HG03457 (cell line): ENCODE results near the gene TEKT1.
"Not testable (repeated sequence)": the region's sequence is repeated elsewhere in the genome, so short reads cannot be mapped to it uniquely, and the experiment has no call there.

Source experiments
- ATAC-seq: cut with Tn5 transposase; IDR thresholded peaks from one replicate; pipeline ENCODE4 v1.9.1; 2021; ENCODE audit warnings: moderate number of reproducible peaks; ENCODE audit not compliant: unreplicated experiment

TEKT1 gene

GRCh38 chr17:6831661-6832263 is at the start of gene TEKT1:
TEKT1 (minus strand) TSS chr17:6831729; CDS start chr17:6830376, 1,353 bp downstream.
- no peak for ATAC-seq

DNA sequence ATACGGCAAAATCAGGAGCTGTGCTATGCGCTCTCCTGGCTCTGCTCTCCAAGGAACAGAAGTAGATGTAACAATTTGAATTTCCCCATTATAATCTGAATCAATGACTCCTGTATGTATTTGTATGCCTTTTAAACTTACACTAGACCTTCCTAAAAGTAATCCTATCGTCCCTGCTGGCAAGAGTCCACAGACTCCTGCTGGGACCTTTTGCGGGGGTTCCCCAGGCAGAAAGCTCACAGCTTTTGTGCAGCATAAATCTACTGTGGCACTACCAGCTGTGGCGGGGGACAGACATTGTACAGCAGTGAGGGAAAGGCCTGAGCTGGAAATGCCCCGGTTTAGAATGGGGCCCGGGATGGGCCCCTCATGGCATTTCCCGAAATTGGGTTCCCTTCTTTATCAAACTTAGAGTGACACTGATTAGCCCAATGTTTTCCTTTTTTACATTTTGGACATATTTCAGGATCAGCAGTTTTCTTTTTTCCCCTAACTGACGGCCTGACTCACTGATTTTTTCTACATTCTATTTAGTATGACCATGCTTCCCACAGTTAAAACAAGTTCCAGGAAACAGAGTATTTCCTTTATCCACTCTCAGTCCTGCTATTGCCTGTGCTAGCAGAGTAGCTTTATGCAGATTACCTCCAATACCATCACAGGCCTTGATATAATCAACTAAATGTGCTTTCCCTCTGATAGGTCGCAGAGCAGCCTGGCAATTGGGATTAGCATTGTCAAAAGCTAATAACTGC is 47.9 kb upstream of the TEKT1 start:
- ATAC-seq: not testable (repeated sequence)

DNA sequence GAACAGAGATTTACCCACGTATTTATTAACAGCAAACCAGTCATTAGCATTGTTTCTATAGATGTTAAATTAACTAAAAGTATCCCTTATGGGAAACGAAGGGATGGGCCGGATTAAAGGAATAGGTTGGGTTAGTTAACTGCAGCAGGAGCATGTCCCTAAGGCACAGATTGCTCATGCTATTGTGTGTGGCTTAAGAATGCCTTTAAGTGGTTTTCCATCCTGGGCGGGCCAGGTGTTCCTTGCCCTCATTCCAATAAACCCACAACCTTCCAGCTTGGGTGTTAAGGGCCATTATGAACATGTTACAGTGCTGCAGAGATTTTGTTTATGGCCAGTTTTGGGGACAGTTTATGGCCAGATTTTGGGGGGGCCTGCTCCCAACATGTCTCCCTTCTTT is 43.7 kb upstream of the TEKT1 start:
- not testable (repeated sequence) for ATAC-seq

GRCh38 chr17:6872936-6873335 is 41.4 kb upstream of the TEKT1 start:
- ATAC-seq: no peak

DNA sequence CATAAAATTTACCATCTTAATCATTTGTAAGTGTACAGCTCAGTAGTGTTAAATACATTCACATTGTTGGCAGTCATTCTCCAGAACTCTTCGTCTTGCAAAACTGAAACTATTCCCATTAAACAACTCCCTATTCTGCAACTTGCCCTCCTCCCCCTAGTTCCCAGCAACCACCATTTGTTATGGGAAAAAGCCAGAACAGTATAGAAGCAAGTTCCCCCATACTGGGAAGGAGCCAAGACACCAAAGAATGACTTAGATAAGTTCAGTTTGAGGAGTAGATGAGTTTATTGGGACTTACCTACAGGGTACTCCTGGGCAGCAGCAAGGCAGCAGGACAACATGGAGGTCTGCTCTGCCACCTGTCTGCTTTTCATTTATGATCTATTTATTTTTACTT is 39.3 kb upstream of the TEKT1 start:
- ATAC-seq: no peak

GRCh38 chr17:6868582-6868981 is 37.1 kb upstream of the TEKT1 start:
- no peak for ATAC-seq

- no peak for ATAC-seq
Observed at GRCh38 chr17:6867849-6868248, 36.3 kb upstream of the TEKT1 start.

DNA sequence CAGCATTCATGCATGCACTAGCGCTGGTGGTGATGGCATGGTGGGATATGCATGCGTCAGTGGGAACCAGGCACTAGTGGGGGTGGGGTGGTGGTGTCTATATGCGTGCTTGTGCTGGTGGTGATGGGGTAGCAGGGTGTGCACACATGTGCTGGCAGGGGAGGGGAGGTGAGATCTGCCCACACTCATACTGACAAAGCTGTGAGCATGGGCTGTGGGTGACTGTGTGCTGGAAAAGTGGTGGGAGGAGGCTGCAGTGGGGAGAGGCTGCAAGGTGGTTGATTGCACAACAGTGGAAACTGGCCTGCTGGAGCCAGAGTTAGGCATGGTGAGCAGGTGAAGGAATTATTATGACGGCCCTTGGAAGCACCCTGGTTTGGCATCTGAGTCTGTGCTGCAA is 31.3 kb upstream of the TEKT1 start:
- no peak for ATAC-seq

GRCh38 chr17:6862122-6862521 is 30.6 kb upstream of the TEKT1 start:
- no peak for ATAC-seq

DNA sequence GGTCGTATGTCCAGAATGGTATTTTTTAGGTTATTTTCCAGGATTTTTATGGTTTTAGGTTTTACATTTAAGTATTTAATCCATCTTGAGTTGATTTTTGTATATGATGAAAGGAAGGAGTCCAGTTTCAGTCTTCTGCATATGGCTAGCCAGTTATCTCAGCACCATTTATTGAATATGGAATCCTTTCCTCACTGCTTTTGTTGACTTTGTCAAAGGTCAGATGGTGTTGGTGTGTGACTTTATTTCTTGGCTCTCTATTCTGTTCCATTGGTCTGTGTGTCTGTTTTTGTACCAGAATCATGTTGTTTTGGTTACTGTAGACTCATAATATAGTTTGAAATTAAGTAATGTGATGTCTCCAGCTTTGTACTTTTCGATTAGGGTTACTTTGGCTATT is 26.4 kb upstream of the TEKT1 start:
- ATAC-seq: no peak

- ATAC-seq: no peak
Observed at GRCh38 chr17:6857336-6857735, 25.8 kb upstream of the TEKT1 start.

GRCh38 chr17:6856051-6856450 is 24.5 kb upstream of the TEKT1 start:
- ATAC-seq: no peak

- ATAC-seq: no peak
Observed at GRCh38 chr17:6853764-6854442, 22.4 kb upstream of the TEKT1 start.

- not testable (repeated sequence) for ATAC-seq
Observed at GRCh38 chr17:6848545-6849179, 17.1 kb upstream of the TEKT1 start.

DNA sequence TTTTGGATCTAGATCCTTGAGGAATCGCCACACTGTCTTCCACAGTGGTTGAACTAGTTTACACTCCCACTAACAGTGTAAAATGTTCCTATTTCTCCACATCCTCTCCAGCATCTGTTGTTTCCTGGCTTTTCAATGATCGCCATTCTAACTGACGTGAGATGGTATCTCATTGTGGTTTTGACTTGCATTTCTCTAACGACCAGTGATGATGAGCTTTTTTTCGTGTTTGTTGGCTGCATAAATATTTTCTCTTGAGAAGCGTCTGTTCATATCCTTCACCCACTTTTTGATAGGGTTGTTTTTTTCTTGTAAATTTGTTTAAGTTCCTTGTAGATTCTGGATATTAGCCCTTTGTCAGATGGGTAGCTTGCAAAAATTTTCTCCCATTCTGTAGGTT is 14.6 kb upstream of the TEKT1 start:
- ATAC-seq: not testable (repeated sequence)

DNA sequence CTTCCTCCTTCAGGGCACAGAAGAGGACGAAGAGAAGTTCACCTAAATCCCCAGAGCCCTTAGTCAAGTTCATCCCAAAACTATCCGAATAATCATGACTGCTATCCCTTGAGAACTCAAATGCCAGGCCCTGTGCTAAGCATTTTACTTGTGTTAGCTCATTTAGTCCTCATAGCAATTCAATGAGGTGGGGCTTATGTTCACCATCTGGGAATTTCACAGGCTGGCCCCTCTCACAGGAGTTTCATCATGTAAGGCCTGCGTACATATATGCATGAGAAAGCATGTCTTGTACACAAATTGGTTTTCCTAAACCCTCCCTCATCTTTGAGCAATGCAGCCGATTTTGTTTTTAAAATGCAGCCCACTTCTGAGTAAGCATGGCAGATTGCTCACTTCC is 12.9 kb upstream of the TEKT1 start:
- ATAC-seq: not testable (repeated sequence)

DNA sequence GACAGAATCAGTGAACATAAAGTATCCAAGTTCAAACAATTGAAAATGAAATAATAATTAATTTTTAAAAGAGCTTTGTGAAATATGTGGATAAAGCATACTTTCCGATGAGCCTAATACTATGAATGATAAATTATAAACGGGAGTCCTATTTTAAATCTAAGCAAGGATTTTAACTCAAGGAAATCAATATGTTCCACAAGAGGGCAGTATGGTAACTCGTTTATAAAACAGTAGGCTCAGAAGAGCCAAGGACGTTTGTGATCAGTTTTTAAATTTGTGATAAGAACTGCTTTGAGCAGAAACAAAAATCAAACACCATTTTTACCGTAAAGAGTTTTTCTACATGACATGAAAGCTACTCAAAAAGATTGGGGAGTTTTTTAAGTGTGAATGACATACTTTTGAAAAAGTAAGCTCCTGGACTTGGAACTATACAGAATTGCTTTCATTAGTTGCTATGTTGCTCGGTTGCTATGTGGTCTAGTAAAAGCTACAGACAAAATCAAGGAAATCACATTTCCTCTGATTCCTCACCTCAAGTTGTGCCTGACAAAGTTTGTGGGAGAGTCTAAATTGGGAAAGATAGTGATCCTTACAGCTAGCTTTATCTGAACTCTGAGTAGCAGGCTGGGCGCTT is 11.8 kb upstream of the TEKT1 start:
- no peak for ATAC-seq

GRCh38 chr17:6841769-6842168 is 10.2 kb upstream of the TEKT1 start:
- not testable (repeated sequence) for ATAC-seq

- no peak for ATAC-seq
Observed at GRCh38 chr17:6830383-6830986, 1.0 kb downstream of the TEKT1 start.

DNA sequence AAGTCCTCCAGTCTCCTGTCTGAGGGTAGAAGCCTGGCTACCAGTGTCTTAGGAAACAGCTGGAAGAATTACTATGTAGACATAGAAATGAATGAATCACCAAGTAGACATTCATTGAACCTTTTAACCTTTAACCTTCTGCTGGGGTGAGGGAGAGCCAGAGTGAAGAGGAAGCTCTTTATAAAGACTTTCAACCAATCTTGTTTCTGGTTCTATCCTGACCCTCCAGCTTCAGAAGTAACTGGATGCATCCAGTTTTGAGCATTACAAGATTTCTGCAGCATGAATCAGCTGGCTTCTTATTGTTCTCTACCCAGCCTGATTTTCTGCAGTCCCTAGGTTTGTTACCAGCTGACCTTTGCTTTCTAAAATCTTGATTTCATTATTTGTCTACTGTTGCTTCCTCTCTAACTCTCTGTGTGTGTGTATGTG is 8.5 kb downstream of the TEKT1 start:
- no peak for ATAC-seq

- no peak for ATAC-seq
Observed at GRCh38 chr17:6818938-6819337, 12.6 kb downstream of the TEKT1 start.
